ENCODE data around the gene ASTE1.

Gene ASTE1

GRCh38 chr3:131008326-131008725 lies 18.3 kb downstream of the ASTE1 start:
- Histone ChIP-seq H3K27me3 (ENCODE audit: insufficient read depth, low read depth) (no peaks in the 10 kb centered on the region), H3K27ac (no peak overlapping the region), H3K4me1 (ENCODE audit: low read depth, poor library complexity, severe bottlenecking) (peaks cover 4% of the 10 kb centered on the region), H2AFZ (ENCODE audit: low read depth) (no peak overlapping the region), H4K20me1 (ENCODE audit: insufficient read depth) (no peaks in the 10 kb centered on the region), H3K9ac (no peak overlapping the region), H3K79me2 (ENCODE audit: insufficient read depth, low read depth) (no peaks in the 10 kb centered on the region), H3K36me3 (ENCODE audit: insufficient read depth) (peaks cover 12% of the 10 kb centered on the region; the same call in 1 of the 2 replicates), H3K4me2 (no peak overlapping the region), H3K4me3 (IDR thresholded peaks at IDR 0.05; ENCODE audit: insufficient read depth, low read depth, low read length) (no peak overlapping the region)
- TF ChIP-seq CTCF (conservative IDR thresholded peaks at IDR 0.05; ENCODE audit: low read depth, low read length), result no peak

- no peaks in the 10 kb centered on the region for H4K20me1 ChIP-seq (ENCODE audit: insufficient read depth)
- peaks cover 12% of the 10 kb centered on the region; the same call in 1 of the 2 replicates for H3K36me3 ChIP-seq (ENCODE audit: insufficient read depth)
- H3K9ac ChIP-seq, result no peak overlapping the region
- H3K27ac ChIP-seq, result no peak overlapping the region
- H3K4me3 ChIP-seq (IDR thresholded peaks at IDR 0.05; ENCODE audit: insufficient read depth, low read depth, low read length), result no peak overlapping the region
- no peaks in the 10 kb centered on the region for H3K79me2 ChIP-seq (ENCODE audit: insufficient read depth, low read depth)
- H3K4me2 ChIP-seq, result no peak overlapping the region
- no peaks in the 10 kb centered on the region for H3K27me3 ChIP-seq (ENCODE audit: insufficient read depth, low read depth)
- H3K4me1 ChIP-seq (ENCODE audit: low read depth, poor library complexity, severe bottlenecking), result peaks cover 9% of the 10 kb centered on the region
- TF ChIP-seq CTCF (conservative IDR thresholded peaks at IDR 0.05; ENCODE audit: low read depth, low read length), result no peak
- H2AFZ ChIP-seq (ENCODE audit: low read depth), result no peak overlapping the region
These were observed 18.8 kb downstream of the ASTE1 start for GRCh38 chr3:131007782-131008181.

- no peak overlapping the region for H3K4me3 ChIP-seq (IDR thresholded peaks at IDR 0.05; ENCODE audit: insufficient read depth, low read depth, low read length)
- no peaks in the 10 kb centered on the region for H3K27me3 ChIP-seq (ENCODE audit: insufficient read depth, low read depth)
- H4K20me1 ChIP-seq (ENCODE audit: insufficient read depth), result no peaks in the 10 kb centered on the region
- no peaks in the 10 kb centered on the region for H3K79me2 ChIP-seq (ENCODE audit: insufficient read depth, low read depth)
- no peak overlapping the region for H3K4me2 ChIP-seq
- H3K27ac ChIP-seq, result no peak overlapping the region
- H3K36me3 ChIP-seq (ENCODE audit: insufficient read depth), result peaks cover 12% of the 10 kb centered on the region; the same call in 1 of the 2 replicates
- H3K9ac ChIP-seq, result no peak overlapping the region
- TF ChIP-seq CTCF (conservative IDR thresholded peaks at IDR 0.05; ENCODE audit: low read depth, low read length), result no peak
- H2AFZ ChIP-seq (ENCODE audit: low read depth), result no peak overlapping the region
- H3K4me1 ChIP-seq (ENCODE audit: low read depth, poor library complexity, severe bottlenecking), result peaks cover 15% of the 10 kb centered on the region
These were observed 19.4 kb downstream of the ASTE1 start for GRCh38 chr3:131007256-131007655.

- H3K4me1 ChIP-seq (ENCODE audit: low read depth, poor library complexity, severe bottlenecking), result peaks cover 21% of the 10 kb centered on the region
- H3K4me3 ChIP-seq (IDR thresholded peaks at IDR 0.05; ENCODE audit: insufficient read depth, low read depth, low read length), result no peak overlapping the region
- H3K27ac ChIP-seq, result no peak overlapping the region
- no peak overlapping the region for H3K9ac ChIP-seq
- H3K36me3 ChIP-seq (ENCODE audit: insufficient read depth), result peaks cover 7% of the 10 kb centered on the region; the same call in 1 of the 2 replicates
- H2AFZ ChIP-seq (ENCODE audit: low read depth), result no peak overlapping the region
- no peaks in the 10 kb centered on the region for H3K27me3 ChIP-seq (ENCODE audit: insufficient read depth, low read depth)
- no peak for TF ChIP-seq CTCF (conservative IDR thresholded peaks at IDR 0.05; ENCODE audit: low read depth, low read length)
- no peaks in the 10 kb centered on the region for H4K20me1 ChIP-seq (ENCODE audit: insufficient read depth)
- no peak overlapping the region for H3K4me2 ChIP-seq
- no peaks in the 10 kb centered on the region for H3K79me2 ChIP-seq (ENCODE audit: insufficient read depth, low read depth)
These were observed 22.0 kb downstream of the ASTE1 start for GRCh38 chr3:131004603-131005002.

Measured in KMS-11 (cell line).